A549 (cell line): ENCODE measurements around the gene PDIK1L. TPM values are rescaled to one million over a fixed set of nuclear protein-coding genes. Genes with fewer than 3 reads are reported as not detected.

Experiments used
- ATAC-seq, 2 experiments: fragments of 200-7000 bp in 1 of 2; fragments of >200 bp in 1 of 2; cut with Nextera tagmentation in 1 of 2; cut with Tn5 transposase in 1 of 2; 3 replicates each; pipeline versions ENCODE4 v1.8.0 to v1.9.1; 2018 to 2020; ENCODE audit warnings: mild to moderate bottlenecking in 1 of 2, moderate library complexity in 1 of 2
- CTCF ChIA-PET: fragments of 300-600 bp; sonication (Branson Sonifier 250); formaldehyde crosslinking; extraction: SDS; loops from one replicate; lab custom pipeline; 2021; ENCODE audit warnings: antibody characterized with exemption, inconsistent platforms; lab: Yijun Ruan, JAX
- POLR2A ChIA-PET: fragments of 350-600 bp; formaldehyde crosslinking; extraction: SDS; loops from one replicate; lab custom pipeline; 2021; ENCODE audit warnings: antibody characterized with exemption, inconsistent platforms; lab: Yijun Ruan, JAX
- DNase-seq, 2 experiments: peaks; one replicate each; pipeline versions ENCODE4 v3.0.0 to v3.0.0-alpha.2; 2011 to 2016; ENCODE audit warnings: low read depth in 1 of 2, low spot score in 1 of 2
- FAIRE-seq: peaks from 2 replicates; lab custom pipeline; 2011; peaks lifted over from hg19 to GRCh38; lab: Jason Lieb, UNC
- H3K27ac ChIP-seq, 2 experiments: fragments of >200 bp; sonication (Bioruptor Twin); formaldehyde crosslinking; 3 replicates each; pipeline ENCODE4 v1.5.1; 2016 to 2017
- H3K4me1 ChIP-seq: fragments of >200 bp; sonication (Bioruptor Twin); formaldehyde crosslinking; 3 replicates; pipeline ENCODE4 v1.6.1; 2016
- H3K4me2 ChIP-seq: fragments of >200 bp; sonication (Bioruptor Twin); formaldehyde crosslinking; 3 replicates; pipeline ENCODE4 v1.6.1; 2016
- H3K4me3 ChIP-seq: fragments of >200 bp; sonication (Bioruptor Twin); formaldehyde crosslinking; 3 replicates; pipeline ENCODE4 v1.5.1; 2016
- H3K9me3 ChIP-seq: fragments of >200 bp; sonication (Bioruptor Twin); formaldehyde crosslinking; 3 replicates; pipeline ENCODE4 v1.6.1; 2016
- EHF ChIP-seq: fragments of 250-450 bp; sonication (Bioruptor Pico); IDR thresholded peaks from 2 replicates; pipeline ENCODE4 v1.5.0; 2020; ENCODE audit warnings: mild to moderate bottlenecking
- EHMT2 ChIP-seq: fragments of 200-600 bp; sonication (generic); IDR thresholded peaks from 2 replicates; pipeline ENCODE4 v1.6.1; 2016; ENCODE audit warnings: antibody characterized with exemption, low read depth, mild to moderate bottlenecking, moderate library complexity
- FOSL2 ChIP-seq, 2 experiments: fragments of 450-650 bp in 1 of 2; fragments of >200 bp in 1 of 2; sonication (Bioruptor Twin) in 1 of 2; formaldehyde crosslinking; IDR thresholded peaks; 2 replicates each; pipeline versions ENCODE4 v1.5.0 to v1.6.1; 2016 to 2020; ENCODE audit warnings: mild to moderate bottlenecking in 1 of 2, moderate library complexity in 1 of 2
- HEYL ChIP-seq: fragments of 250-450 bp; sonication (Bioruptor Pico); IDR thresholded peaks from 2 replicates; pipeline ENCODE4 v1.8.0; 2021; ENCODE audit warnings: mild to moderate bottlenecking, moderate library complexity
- JUNB ChIP-seq: fragments of >200 bp; sonication (Bioruptor Twin); formaldehyde crosslinking; IDR thresholded peaks from 2 replicates; pipeline ENCODE4 v1.6.1; 2016
- MAX ChIP-seq: IDR thresholded peaks from 2 replicates; pipeline ENCODE4 v1.6.1; 2012
- MYC ChIP-seq: IDR thresholded peaks from 2 replicates; pipeline ENCODE4 v1.6.1; 2012; ENCODE audit warnings: mild to moderate bottlenecking, inconsistent platforms, low read length, improper control_type of control experiment, borderline replicate concordance
- NFE2L2 ChIP-seq: fragments of 150-350 bp; conservative IDR thresholded peaks from 2 replicates; pipeline ENCODE4 v1.6.1; 2014; ENCODE audit warnings: low read length
- NPAS2 ChIP-seq: fragments of 250-450 bp; sonication (Bioruptor Pico); IDR thresholded peaks from 2 replicates; pipeline ENCODE4 v1.8.0; 2022; ENCODE audit warnings: mild to moderate bottlenecking, moderate library complexity, borderline replicate concordance
- RAD21 ChIP-seq, 2 experiments: fragments of >200 bp in 1 of 2; sonication (Bioruptor Twin) in 1 of 2; formaldehyde crosslinking in 1 of 2; IDR thresholded peaks in 1 of 2; conservative IDR thresholded peaks in 1 of 2; 2 replicates in 1 of 2; 3 replicates in 1 of 2; pipeline ENCODE4 v1.6.1; 2012 to 2018; ENCODE audit warnings: inconsistent platforms in 1 of 2
- RCOR1 ChIP-seq: fragments of 150-350 bp; IDR thresholded peaks from 2 replicates; pipeline ENCODE4 v1.6.1; 2014; ENCODE audit warnings: antibody characterized with exemption, low read length, low read depth
- ZC3H11A ChIP-seq: fragments of 450-650 bp; IDR thresholded peaks from 2 replicates; pipeline ENCODE4 v1.6.1; 2014; ENCODE audit warnings: antibody characterized with exemption, mild to moderate bottlenecking
- ZFP36 ChIP-seq: fragments of 450-650 bp; IDR thresholded peaks from 2 replicates; pipeline ENCODE4 v1.6.1; 2014; ENCODE audit warnings: borderline replicate concordance; ENCODE audit not compliant: partially characterized antibody
- ZNF302 ChIP-seq: fragments of 250-450 bp; sonication (Bioruptor Pico); IDR thresholded peaks from 2 replicates; pipeline ENCODE4 v1.9.0; 2021; ENCODE audit warnings: inconsistent platforms, mild to moderate bottlenecking, moderate library complexity
- ZSCAN20 ChIP-seq: fragments of 250-450 bp; sonication (Bioruptor Pico); IDR thresholded peaks from 2 replicates; pipeline ENCODE4 v1.8.0; 2022; ENCODE audit warnings: mild to moderate bottlenecking, moderate library complexity
- WGBS: methylation state at CpG from one replicate; pipeline ENCODE4 v1.1.6; 2017; ENCODE audit errors: missing lambda C conversion rate; 5-methylcytosine and 5-hydroxymethylcytosine counted together
- polyA plus RNA-seq, 4 experiments: library from polyadenylated mRNA; depleted of rRNA in 3 of 4; stranded (reverse); fragments of >200 nt; fragmentation: RNase III in 1 of 4; extraction: RNeasy Plus Mini Kit Qiagen cat#74134 plus additional on column Dnase treatment in 1 of 4; gene quantifications; 2 replicates in 3 of 4; 3 replicates in 1 of 4; pipeline ENCODE4 v1.2.3, GENCODE V29; 2011 to 2017
- TF ChIP-seq, protein P1 (sequence below): fragments of >200 bp; sonication (Bioruptor Twin); formaldehyde crosslinking; IDR thresholded peaks from 3 replicates; pipeline ENCODE4 v1.5.1; 2016
- TF ChIP-seq, protein P2 (sequence below): fragments of >200 bp; sonication (Bioruptor Twin); formaldehyde crosslinking; IDR thresholded peaks from 3 replicates; pipeline ENCODE4 v1.6.1; 2016

The PDIK1L gene
- polyA plus RNA-seq, 2 of the 4 experiments (the other 2 are of a cell fraction): 2.3 to 4.3 TPM

GRCh38 chr1:26122988-26123973 is 11.7 kb downstream of the PDIK1L start:
- H3K4me3 ChIP-seq: no peak overlapping the region
- ChIA-PET POLR2A (interaction anchor here (0.6 to 1.7 kb wide), 4 partner anchors 10 to 22 kb away, joined by 5 to 8 read pairs (median 6); partner anchors contain the start of gene PDIK1L), CTCF (interaction anchor here (1.0 to 7.1 kb wide), 9 partner anchors 8 to 88 kb away, joined by 3 to 46 read pairs (median 4); no protein-coding TSS in a partner anchor)
- WGBS: 38% methylated on average over 7 of the region's 7 CpGs
- FAIRE-seq (no peak), ATAC-seq (peak; percentile 79 to 87), DNase-seq (peak in 1 of 2 experiments; percentile 21)
- peaks cover 39% of the 10 kb centered on the region for H3K4me1 ChIP-seq
- peak; percentile 41 for TF ChIP-seq JUNB
- TF ChIP-seq MYC: no peak
- peak; percentile 40; the same call in 1 of the 2 replicates for TF ChIP-seq FOSL2 (IDR thresholded peaks at IDR 0.05)
- peak; percentile 60 for TF ChIP-seq FOSL2 (CRISPR knock-in tag; IDR thresholded peaks at IDR 0.05)
- TF ChIP-seq, protein P1, sequence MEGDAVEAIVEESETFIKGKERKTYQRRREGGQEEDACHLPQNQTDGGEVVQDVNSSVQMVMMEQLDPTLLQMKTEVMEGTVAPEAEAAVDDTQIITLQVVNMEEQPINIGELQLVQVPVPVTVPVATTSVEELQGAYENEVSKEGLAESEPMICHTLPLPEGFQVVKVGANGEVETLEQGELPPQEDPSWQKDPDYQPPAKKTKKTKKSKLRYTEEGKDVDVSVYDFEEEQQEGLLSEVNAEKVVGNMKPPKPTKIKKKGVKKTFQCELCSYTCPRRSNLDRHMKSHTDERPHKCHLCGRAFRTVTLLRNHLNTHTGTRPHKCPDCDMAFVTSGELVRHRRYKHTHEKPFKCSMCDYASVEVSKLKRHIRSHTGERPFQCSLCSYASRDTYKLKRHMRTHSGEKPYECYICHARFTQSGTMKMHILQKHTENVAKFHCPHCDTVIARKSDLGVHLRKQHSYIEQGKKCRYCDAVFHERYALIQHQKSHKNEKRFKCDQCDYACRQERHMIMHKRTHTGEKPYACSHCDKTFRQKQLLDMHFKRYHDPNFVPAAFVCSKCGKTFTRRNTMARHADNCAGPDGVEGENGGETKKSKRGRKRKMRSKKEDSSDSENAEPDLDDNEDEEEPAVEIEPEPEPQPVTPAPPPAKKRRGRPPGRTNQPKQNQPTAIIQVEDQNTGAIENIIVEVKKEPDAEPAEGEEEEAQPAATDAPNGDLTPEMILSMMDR: no peak
- H3K9me3 ChIP-seq: no peaks in the 10 kb centered on the region
- peak overlapping the region; percentile 26 to 56; a peak in 3 of 6 replicates for H3K27ac ChIP-seq
- H3K4me2 ChIP-seq: peak overlapping the region; percentile 63

DNA sequence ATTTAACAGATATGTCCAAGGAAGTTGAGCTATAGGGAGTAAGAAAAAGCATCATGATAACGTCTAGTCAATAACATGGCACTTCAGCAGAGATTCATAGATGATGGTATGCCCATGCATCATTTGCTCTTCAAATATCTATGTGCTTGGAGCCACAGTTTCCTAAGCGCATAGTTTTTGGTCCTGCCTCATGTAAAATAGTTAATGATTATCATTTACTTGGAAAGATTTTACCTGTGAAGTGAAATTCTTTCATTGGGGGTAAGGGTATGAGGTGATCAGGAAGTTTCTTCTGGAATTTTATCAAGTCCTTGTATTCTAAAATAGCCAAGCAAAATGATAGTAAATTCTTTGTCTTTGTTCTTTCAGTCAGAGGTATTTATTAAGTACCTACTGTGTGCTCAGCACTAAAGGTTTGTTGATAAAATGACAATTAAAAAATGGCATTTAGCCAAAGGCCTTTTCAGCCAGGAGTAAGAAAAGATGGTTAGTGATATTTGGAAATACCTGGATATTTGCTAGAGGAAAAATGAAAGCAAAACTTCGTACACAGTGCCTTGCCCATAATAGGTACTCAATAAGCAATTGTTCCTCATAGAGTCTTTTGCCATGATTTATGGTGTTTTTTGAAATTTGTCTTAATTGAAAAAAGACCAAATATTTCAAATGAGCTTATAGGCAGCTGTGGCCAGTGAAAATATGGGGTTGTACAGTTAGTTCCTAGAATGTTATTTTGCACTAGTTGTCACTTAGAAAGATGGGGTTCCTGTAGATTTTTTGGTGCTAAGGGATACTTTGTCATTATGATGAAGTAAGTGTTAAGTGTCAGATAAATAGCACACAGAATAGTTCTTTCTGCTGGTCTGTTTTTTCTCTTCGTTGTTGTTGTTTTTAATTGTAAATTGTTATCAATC is 13.1 kb downstream of the PDIK1L start:
- peaks cover 39% of the 10 kb centered on the region for H3K4me1 ChIP-seq
- POLR2A ChIA-PET: no interaction called here
- DNase-seq (no peak), FAIRE-seq (no peak), ATAC-seq (no peak)
- H3K4me2 ChIP-seq: peak overlapping the region; percentile 34; the same call in 2 of the 3 replicates
- no peak overlapping the region for H3K4me3 ChIP-seq
- no peak overlapping the region for H3K27ac ChIP-seq
- TF ChIP-seq EHMT2 (no peak), RAD21 (conservative IDR thresholded peaks at IDR 0.05 in 1 of 2, IDR thresholded peaks at IDR 0.05 in 1 of 2) (no peak)
- 90% methylated on average over 4 of the region's 4 CpGs for WGBS
- CTCF ChIA-PET: interaction anchor here (0.7 to 7.1 kb wide), 6 partner anchors 14 to 40 kb away, joined by 3 to 46 read pairs (median 4); no protein-coding TSS in a partner anchor
- no peaks in the 10 kb centered on the region for H3K9me3 ChIP-seq

DNA sequence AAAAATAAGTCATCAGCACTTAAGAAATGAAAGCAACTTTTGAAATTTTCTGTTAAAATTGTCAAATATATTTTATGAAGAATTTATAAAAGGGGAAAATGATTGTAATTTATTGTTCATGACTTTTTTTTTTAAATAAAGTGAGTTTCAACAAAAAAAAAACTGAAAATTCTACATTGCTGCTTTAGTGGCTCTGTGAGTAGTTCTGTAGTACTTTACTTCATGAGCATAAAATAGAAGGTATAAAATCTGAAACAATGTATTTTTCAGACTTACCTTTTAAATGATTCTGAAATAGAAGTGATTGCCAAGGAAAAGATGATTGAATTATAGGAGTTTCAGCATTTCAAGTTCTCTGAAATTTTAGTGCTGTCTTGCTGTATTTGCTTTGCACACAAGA is 13.8 kb downstream of the PDIK1L start:
- FAIRE-seq (no peak), DNase-seq (no peak), ATAC-seq (no peak)
- POLR2A ChIA-PET: no interaction called here
- Histone ChIP-seq H3K4me3 (no peak overlapping the region), H3K4me2 (no peak overlapping the region), H3K27ac (no peak overlapping the region), H3K4me1 (peaks cover 39% of the 10 kb centered on the region), H3K9me3 (no peaks in the 10 kb centered on the region)
- CTCF ChIA-PET: interaction anchor here (0.7 to 7.1 kb wide), 3 partner anchors 19 to 89 kb away, joined by 4 to 46 read pairs (median 4); no protein-coding TSS in a partner anchor
- no peak for TF ChIP-seq NFE2L2
- TF ChIP-seq ZNF302 (CRISPR knock-in tag): no peak

DNA sequence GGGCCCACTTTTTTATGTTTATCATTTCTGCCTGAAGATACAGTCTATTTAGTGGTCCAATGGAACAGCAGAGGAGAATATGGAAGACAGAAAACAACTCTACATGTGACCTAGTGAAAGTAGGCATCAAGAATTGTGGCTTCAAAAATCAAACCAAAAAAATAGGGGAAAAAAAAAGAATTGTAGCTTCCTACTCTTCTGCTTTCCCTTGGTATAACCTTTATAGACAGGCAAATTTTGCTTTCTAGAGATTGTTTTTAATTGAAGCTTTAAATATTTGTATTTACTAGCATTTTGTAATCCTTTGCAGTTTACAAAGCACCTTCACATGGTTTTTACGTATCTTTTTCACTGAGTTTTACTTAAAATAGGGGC is 14.3 kb downstream of the PDIK1L start:
- ATAC-seq (no peak), FAIRE-seq (no peak), DNase-seq (no peak)
- Histone ChIP-seq H3K4me3 (no peak overlapping the region), H3K4me1 (peaks cover 39% of the 10 kb centered on the region), H3K4me2 (no peak overlapping the region), H3K9me3 (no peaks in the 10 kb centered on the region), H3K27ac (no peak overlapping the region)
- ChIA-PET POLR2A (interaction anchor here (1.3 kb wide), 1 partner anchor 14 kb away, joined by 3 read pairs; the partner anchor contains the start of gene PDIK1L), CTCF (interaction anchor here (1.1 to 7.1 kb wide), 5 partner anchors 11 to 90 kb away, joined by 4 to 46 read pairs (median 6); no protein-coding TSS in a partner anchor)
- 79% methylated on average over 1 of the region's 1 CpG for WGBS
- no peak for TF ChIP-seq MYC
- TF ChIP-seq, protein P1: no peak
- no peak for TF ChIP-seq MAX
- no peak for TF ChIP-seq EHF
- TF ChIP-seq ZFP36: no peak
- TF ChIP-seq HEYL (CRISPR knock-in tag): no peak
- no peak for TF ChIP-seq RCOR1
- no peak for TF ChIP-seq ZSCAN20 (CRISPR knock-in tag)
- TF ChIP-seq ZC3H11A: no peak
- TF ChIP-seq, protein P2, sequence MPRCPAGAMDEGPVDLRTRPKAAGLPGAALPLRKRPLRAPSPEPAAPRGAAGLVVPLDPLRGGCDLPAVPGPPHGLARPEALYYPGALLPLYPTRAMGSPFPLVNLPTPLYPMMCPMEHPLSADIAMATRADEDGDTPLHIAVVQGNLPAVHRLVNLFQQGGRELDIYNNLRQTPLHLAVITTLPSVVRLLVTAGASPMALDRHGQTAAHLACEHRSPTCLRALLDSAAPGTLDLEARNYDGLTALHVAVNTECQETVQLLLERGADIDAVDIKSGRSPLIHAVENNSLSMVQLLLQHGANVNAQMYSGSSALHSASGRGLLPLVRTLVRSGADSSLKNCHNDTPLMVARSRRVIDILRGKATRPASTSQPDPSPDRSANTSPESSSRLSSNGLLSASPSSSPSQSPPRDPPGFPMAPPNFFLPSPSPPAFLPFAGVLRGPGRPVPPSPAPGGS: no peak
- no peak for TF ChIP-seq RAD21 (conservative IDR thresholded peaks at IDR 0.05 in 1 of 2, IDR thresholded peaks at IDR 0.05 in 1 of 2)
- TF ChIP-seq NPAS2 (CRISPR knock-in tag): no peak
